ENCODE data around the gene RNF14. TPM values are rescaled to one million over a fixed set of nuclear protein-coding genes. Genes with fewer than 3 reads are reported as not detected.

RNF14 gene
- total RNA-seq, 1 experiment from 2014 or later: 29.7 TPM

GRCh38 chr5:141935538-141935937, 33.4 kb upstream of the RNF14 start:
- POLR2A ChIA-PET (ENCODE audit: unreplicated experiment): no interaction called here

GRCh38 chr5:141940695-141941271, 28.1 kb upstream of the RNF14 start:
- H3K4me3 ChIP-seq: no peak overlapping the region
- H3K4me1 ChIP-seq (replicated peaks; ENCODE audit: insufficient read depth): no peaks in the 10 kb centered on the region
- POLR2A ChIA-PET (ENCODE audit: unreplicated experiment): interaction anchor here (0.6 kb wide), 1 partner anchor 349 kb away, joined by 4 read pairs; no protein-coding TSS in a partner anchor
- no peaks in the 10 kb centered on the region for H3F3A ChIP-seq (ENCODE audit: insufficient read depth, low read depth)
- H3K27ac ChIP-seq: no peak overlapping the region
- H3K79me2 ChIP-seq (ENCODE audit: low read depth): no peaks in the 10 kb centered on the region
- TF ChIP-seq EZH2 (IDR thresholded peaks at IDR 0.05; ENCODE audit: low read depth) (no peak), CTCF (conservative IDR thresholded peaks at IDR 0.05) (no peak)
- 0 out of 2 replicates have a peak, but pooled peaks cover 3% of the 10 kb centered on the region for H3K36me3 ChIP-seq (ENCODE audit: low read depth)
- no peaks in the 10 kb centered on the region for H3K9me3 ChIP-seq (ENCODE audit: insufficient read depth, low read depth)
- no peak for DNase-seq
- H3K9me2 ChIP-seq (ENCODE audit: insufficient read depth): no peaks in the 10 kb centered on the region
- H4K20me1 ChIP-seq (ENCODE audit: insufficient read depth): no peaks in the 10 kb centered on the region
- H3K27me3 ChIP-seq (ENCODE audit: insufficient read depth, low read depth): no peaks in the 10 kb centered on the region
- intact Hi-C loops (cut with micrococcal nuclease; ENCODE audit: unreplicated experiment): no loop called here
- no TSS peak for BruUV-seq (replicated peaks)
- no peak overlapping the region for H3K4me2 ChIP-seq
- H2AFZ ChIP-seq: no peak overlapping the region
- CTCF ChIA-PET: interaction anchor here (0.5 to 1.0 kb wide), 3 partner anchors 16 to 253 kb away, joined by 3 to 4 read pairs (median 3); partner anchors contain the start of gene PCDH12

More at GRCh38 chr5:141935538-141935937, 33.4 kb upstream of the RNF14 start:
- no peaks in the 10 kb centered on the region for H3K79me2 ChIP-seq (ENCODE audit: low read depth)
- no peaks in the 10 kb centered on the region for H3K9me3 ChIP-seq (ENCODE audit: insufficient read depth, low read depth)
- H3K36me3 ChIP-seq (ENCODE audit: low read depth): peaks cover 29% of the 10 kb centered on the region
- no peak overlapping the region for H3K4me2 ChIP-seq
- H4K20me1 ChIP-seq (ENCODE audit: insufficient read depth): no peaks in the 10 kb centered on the region
- no peak overlapping the region for H3K4me3 ChIP-seq
- intact Hi-C loops (cut with micrococcal nuclease; ENCODE audit: unreplicated experiment): no loop called here
- no TSS peak for BruUV-seq (replicated peaks)
- DNase-seq: no peak
- no peak for TF ChIP-seq CTCF (conservative IDR thresholded peaks at IDR 0.05)
- no peak for TF ChIP-seq EZH2 (IDR thresholded peaks at IDR 0.05; ENCODE audit: low read depth)
- H3K27ac ChIP-seq: no peak overlapping the region
- H2AFZ ChIP-seq: no peak overlapping the region
- H3F3A ChIP-seq (ENCODE audit: insufficient read depth, low read depth): peaks cover 3% of the 10 kb centered on the region; the same call in 1 of the 2 replicates
- no peaks in the 10 kb centered on the region for H3K9me2 ChIP-seq (ENCODE audit: insufficient read depth)
- no peaks in the 10 kb centered on the region for H3K4me1 ChIP-seq (replicated peaks; ENCODE audit: insufficient read depth)
- CTCF ChIA-PET: no interaction called here
- no peaks in the 10 kb centered on the region for H3K27me3 ChIP-seq (ENCODE audit: insufficient read depth, low read depth)

GRCh38 chr5:141941307-141941706, 27.6 kb upstream of the RNF14 start:
- TF ChIP-seq EZH2 (IDR thresholded peaks at IDR 0.05; ENCODE audit: low read depth) (no peak), CTCF (conservative IDR thresholded peaks at IDR 0.05) (no peak)
- Histone ChIP-seq H3K79me2 (ENCODE audit: low read depth) (no peaks in the 10 kb centered on the region), H3K27ac (no peak overlapping the region), H3K4me1 (replicated peaks; ENCODE audit: insufficient read depth) (no peaks in the 10 kb centered on the region), H3F3A (ENCODE audit: insufficient read depth, low read depth) (no peaks in the 10 kb centered on the region), H3K36me3 (ENCODE audit: low read depth) (0 out of 2 replicates have a peak, but pooled peaks cover 3% of the 10 kb centered on the region), H3K9me2 (ENCODE audit: insufficient read depth) (no peaks in the 10 kb centered on the region), H3K4me3 (no peak overlapping the region), H2AFZ (no peak overlapping the region), H3K27me3 (ENCODE audit: insufficient read depth, low read depth) (no peaks in the 10 kb centered on the region), H4K20me1 (ENCODE audit: insufficient read depth) (no peaks in the 10 kb centered on the region), H3K9me3 (ENCODE audit: insufficient read depth, low read depth) (no peaks in the 10 kb centered on the region), H3K4me2 (no peak overlapping the region)
- no TSS peak for BruUV-seq (replicated peaks)
- POLR2A ChIA-PET (ENCODE audit: unreplicated experiment): interaction anchor here (0.6 kb wide), 1 partner anchor 349 kb away, joined by 4 read pairs; no protein-coding TSS in a partner anchor
- intact Hi-C loops (cut with micrococcal nuclease; ENCODE audit: unreplicated experiment): no loop called here
- CTCF ChIA-PET: interaction anchor here (0.5 to 1.0 kb wide), 2 partner anchors 16 to 17 kb away, joined by 3 to 4 read pairs; partner anchors contain the start of gene PCDH12
- no peak for DNase-seq
